MM.1S (cell line): ENCODE measurements around the gene LNX1.

Experiments
- CTCF ChIP-seq: fragments of 300-600 bp; sonication (generic); IDR thresholded peaks from 2 replicates; pipeline ENCODE4 v1.5.1; 2016; ENCODE audit warnings: antibody characterized with exemption, low read length, mixed read lengths
- EZH2 ChIP-seq: fragments of 300-600 bp; sonication (generic); optimal IDR thresholded peaks from 2 replicates; pipeline ENCODE3; 2017; ENCODE audit warnings: low read depth, mild to moderate bottlenecking, antibody characterized with exemption, low read length, mixed read lengths
- EZH2phosphoT487 ChIP-seq: fragments of 300-600 bp; sonication (generic); IDR thresholded peaks from 2 replicates; pipeline ENCODE4 v1.6.1; 2018; ENCODE audit warnings: antibody characterized with exemption, low read length

- TF ChIP-seq CTCF = no peak
- TF ChIP-seq EZH2 = no peak
- TF ChIP-seq EZH2phosphoT487 = no peak
These were observed 96.4 kb downstream of the LNX1 start for GRCh38 chr4:53494851-53495250.
